Left lung (tissue), 10 donors: ENCODE measurements around the gene GPC3. TPM values are rescaled to one million over a fixed set of nuclear protein-coding genes. Genes with fewer than 3 reads are reported as not detected.

ENCODE experiments used
- ATAC-seq: fragments of 200-7000 bp; cut with Tn5 transposase; one replicate; pipeline ENCODE4 v1.9.1; 2020; ENCODE audit warnings: moderate library complexity
- DNase-seq, 4 donors: peaks; one replicate each; pipeline ENCODE4 v3.0.0-alpha.2; 2013 to 2020
- H3K27ac ChIP-seq, 2 donors: fragments of 200-600 bp; sonication (generic) in 1 of 2; one replicate each; pipeline versions ENCODE4 v1.5.0 to v1.8.0; 2020 to 2021
- H3K27me3 ChIP-seq, 2 donors: fragments of 200-600 bp; sonication (generic) in 1 of 2; one replicate each; pipeline versions ENCODE4 v1.5.0 to v1.8.0; 2020 to 2021
- H3K36me3 ChIP-seq, 2 donors: fragments of 200-600 bp; sonication (generic) in 1 of 2; one replicate each; pipeline versions ENCODE4 v1.5.0 to v1.8.0; 2020 to 2021
- H3K4me1 ChIP-seq, 2 donors: fragments of 200-600 bp; one replicate each; pipeline ENCODE4 v1.8.0; 2021
- H3K4me3 ChIP-seq, 2 donors: fragments of 200-600 bp; sonication (generic) in 1 of 2; one replicate each; pipeline versions ENCODE4 v1.5.0 to v1.8.0; 2020 to 2021; ENCODE audit warnings: mild to moderate bottlenecking in 1 of 2
- H3K9me3 ChIP-seq, 2 donors: fragments of 200-600 bp; sonication (generic) in 1 of 2; one replicate each; pipeline versions ENCODE4 v1.5.0 to v1.8.0; 2020 to 2021
- intact Hi-C, 2 donors: fragments of 100-400 bp; cut with DNase I; formaldehyde crosslinking; loops; one replicate each; pipeline versions ENCODE4 v1.11.2 to v1.14.2; 2022
- polyA plus RNA-seq, 6 donors: library from polyadenylated mRNA; unstranded; fragments of 120-200 nt; gene quantifications; one replicate each; pipeline ENCODE4 v1.2.1, GENCODE V29; 2013; ENCODE audit not compliant: insufficient read length in 6 of 6
- total RNA-seq, 2 donors: library from RNA; stranded (reverse); fragmentation: NEBNext Ultra II Directional; extraction: Animal tissue kit (Norgen Biotek cat#: 25700); gene quantifications; one replicate each; pipeline ENCODE4 v1.2.1, GENCODE V29; 2021
- TF ChIP-seq, protein P1 (sequence below), 2 donors: fragments of 200-600 bp; sonication (generic) in 1 of 2; IDR thresholded peaks; one replicate each; pipeline versions ENCODE4 v1.5.0 to v1.8.0; 2021; ENCODE audit warnings: antibody characterized with exemption in 2 of 2
- donor health status: DM: no; HTN: yes; CAD: no.
- donor health status: DM: no; HTN: no; CAD: no.

Gene GPC3
- total and polyA plus RNA-seq, 8 donors = 42.1 to 581 (median 448) TPM

DNA sequence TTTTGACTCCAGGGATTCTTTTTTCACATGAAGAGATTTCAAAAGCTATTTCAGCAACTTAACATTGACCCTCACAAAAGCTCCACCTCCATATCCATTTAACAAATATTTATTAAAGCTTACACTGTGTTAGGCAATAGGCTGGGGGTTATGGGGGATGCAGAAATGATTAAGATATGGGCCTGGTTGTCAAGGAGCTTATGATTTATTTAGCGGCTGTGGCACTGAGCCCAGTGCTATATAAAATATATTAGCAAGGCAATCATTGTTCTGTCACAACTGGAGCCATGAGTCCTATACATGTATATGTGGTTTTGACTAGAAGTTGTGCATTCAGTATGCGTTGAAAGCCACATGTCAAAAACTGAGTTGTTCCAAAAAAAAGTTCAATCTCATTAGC is 131.1 kb downstream of the GPC3 start:
- TF ChIP-seq, protein P1, sequence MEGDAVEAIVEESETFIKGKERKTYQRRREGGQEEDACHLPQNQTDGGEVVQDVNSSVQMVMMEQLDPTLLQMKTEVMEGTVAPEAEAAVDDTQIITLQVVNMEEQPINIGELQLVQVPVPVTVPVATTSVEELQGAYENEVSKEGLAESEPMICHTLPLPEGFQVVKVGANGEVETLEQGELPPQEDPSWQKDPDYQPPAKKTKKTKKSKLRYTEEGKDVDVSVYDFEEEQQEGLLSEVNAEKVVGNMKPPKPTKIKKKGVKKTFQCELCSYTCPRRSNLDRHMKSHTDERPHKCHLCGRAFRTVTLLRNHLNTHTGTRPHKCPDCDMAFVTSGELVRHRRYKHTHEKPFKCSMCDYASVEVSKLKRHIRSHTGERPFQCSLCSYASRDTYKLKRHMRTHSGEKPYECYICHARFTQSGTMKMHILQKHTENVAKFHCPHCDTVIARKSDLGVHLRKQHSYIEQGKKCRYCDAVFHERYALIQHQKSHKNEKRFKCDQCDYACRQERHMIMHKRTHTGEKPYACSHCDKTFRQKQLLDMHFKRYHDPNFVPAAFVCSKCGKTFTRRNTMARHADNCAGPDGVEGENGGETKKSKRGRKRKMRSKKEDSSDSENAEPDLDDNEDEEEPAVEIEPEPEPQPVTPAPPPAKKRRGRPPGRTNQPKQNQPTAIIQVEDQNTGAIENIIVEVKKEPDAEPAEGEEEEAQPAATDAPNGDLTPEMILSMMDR (IDR thresholded peaks at IDR 0.05) = no peak
- intact Hi-C loops = no loop called here
- Histone ChIP-seq H3K27ac (no peak overlapping the region), H3K36me3 (no peaks in the 10 kb centered on the region), H3K9me3 (no peaks in the 10 kb centered on the region), H3K4me1 (no peaks in the 10 kb centered on the region), H3K27me3 (peaks cover 0 to 16% of the 10 kb centered on the region in 2 donors), H3K4me3 (no peak overlapping the region)
- DNase-seq (no peak), ATAC-seq (no peak)

DNA sequence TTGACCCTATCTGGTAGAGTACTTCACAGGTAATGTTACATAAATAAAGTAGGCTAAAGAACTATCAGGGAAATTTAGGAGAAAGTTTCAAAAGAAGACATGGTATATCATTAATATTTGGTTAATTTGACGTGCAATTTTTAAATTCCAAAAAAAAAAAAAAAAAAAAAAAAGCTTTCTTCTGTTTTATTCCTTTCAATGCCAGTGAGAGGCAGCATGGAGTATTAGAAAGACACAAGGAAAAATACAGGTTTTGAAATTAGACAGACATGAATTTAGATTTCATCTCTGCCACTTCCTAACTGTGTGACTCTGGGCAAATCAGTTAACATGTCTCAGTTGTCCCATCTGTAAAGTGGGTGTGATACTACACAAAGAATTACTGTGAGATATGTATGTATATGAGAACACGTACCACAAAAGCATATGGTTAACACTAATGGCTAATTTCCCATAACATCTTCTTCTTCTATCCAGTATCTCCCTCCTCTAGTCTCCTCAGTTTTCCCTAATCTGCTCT is 132.5 kb downstream of the GPC3 start:
- Histone ChIP-seq H3K4me3 (no peak overlapping the region), H3K36me3 (no peaks in the 10 kb centered on the region), H3K27me3 (peaks cover 0 to 16% of the 10 kb centered on the region in 2 donors), H3K27ac (no peak overlapping the region), H3K9me3 (no peaks in the 10 kb centered on the region), H3K4me1 (no peaks in the 10 kb centered on the region)
- DNase-seq (no peak), ATAC-seq (no peak)
- intact Hi-C loops = no loop called here
- TF ChIP-seq, protein P1 (IDR thresholded peaks at IDR 0.05) = no peak

DNA sequence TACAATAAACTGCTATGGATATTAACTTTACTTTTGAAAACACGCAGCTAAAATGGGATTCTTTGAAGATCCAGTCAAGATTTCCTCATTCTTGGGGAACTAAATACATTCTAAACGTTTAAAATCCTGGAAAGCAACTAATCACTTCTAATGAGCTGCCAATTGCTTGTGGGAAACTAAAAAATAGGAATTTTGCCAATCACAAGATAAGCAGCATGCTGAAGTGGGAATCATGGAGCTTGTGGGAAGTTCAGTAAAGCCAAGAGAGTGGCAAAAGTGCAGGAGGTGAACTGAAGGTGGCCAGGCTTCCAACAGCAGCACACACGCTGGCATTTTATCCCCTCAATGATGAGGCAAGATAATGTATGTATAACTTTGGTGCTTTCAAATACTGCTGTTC is 133.0 kb downstream of the GPC3 start:
- intact Hi-C loops = no loop called here
- DNase-seq = no peak
- Histone ChIP-seq H3K9me3 (no peaks in the 10 kb centered on the region), H3K4me1 (no peaks in the 10 kb centered on the region), H3K36me3 (no peaks in the 10 kb centered on the region), H3K27ac (no peak overlapping the region), H3K27me3 (peaks cover 0 to 16% of the 10 kb centered on the region in 2 donors), H3K4me3 (no peak overlapping the region)
- ATAC-seq = no peak
- TF ChIP-seq, protein P1 (IDR thresholded peaks at IDR 0.05) = no peak

- DNase-seq (no peak), ATAC-seq (no peak)
- intact Hi-C loops = no loop called here
- H3K36me3 ChIP-seq = no peaks in the 10 kb centered on the region
- no peak overlapping the region for H3K27ac ChIP-seq
- TF ChIP-seq, protein P1 (IDR thresholded peaks at IDR 0.05) = no peak
- no peaks in the 10 kb centered on the region for H3K9me3 ChIP-seq
- peaks cover 0 to 14% of the 10 kb centered on the region in 2 donors for H3K27me3 ChIP-seq
- H3K4me1 ChIP-seq = no peaks in the 10 kb centered on the region
- no peak overlapping the region for H3K4me3 ChIP-seq
Observed at GRCh38 chrX:133850399-133850798, 135.0 kb downstream of the GPC3 start.

GRCh38 chrX:133849676-133850075 is 135.7 kb downstream of the GPC3 start:
- H3K27me3 ChIP-seq = peaks cover 0 to 9% of the 10 kb centered on the region in 2 donors
- TF ChIP-seq, protein P1 (IDR thresholded peaks at IDR 0.05) = no peak
- ATAC-seq (no peak), DNase-seq (no peak)
- no peak overlapping the region for H3K27ac ChIP-seq
- no peaks in the 10 kb centered on the region for H3K9me3 ChIP-seq
- no peaks in the 10 kb centered on the region for H3K4me1 ChIP-seq
- intact Hi-C loops = no loop called here
- no peak overlapping the region for H3K4me3 ChIP-seq
- H3K36me3 ChIP-seq = no peaks in the 10 kb centered on the region
